HepG2 (cell line): Measurements from ENCODE around the gene TRRAP. TPM values are rescaled to one million over a fixed set of nuclear protein-coding genes. Genes with fewer than 3 reads are reported as not detected.

ENCODE experiments used
- DPF2 ChIP-seq: sonication (generic); formaldehyde crosslinking; IDR thresholded peaks from 2 replicates; pipeline ENCODE4 v1.4.0; 2020; ENCODE audit warnings: mild to moderate bottlenecking, low read depth, missing genetic modification reagents, borderline replicate concordance
- FLYWCH1 ChIP-seq: sonication (generic); formaldehyde crosslinking; IDR thresholded peaks from 2 replicates; pipeline ENCODE4 v1.8.1; 2023; ENCODE audit warnings: mild to moderate bottlenecking, missing genetic modification reagents
- MIER2 ChIP-seq: IDR thresholded peaks from 2 replicates; pipeline ENCODE4 v1.6.1; 2016; ENCODE audit warnings: missing biosample characterization, missing genetic modification reagents
- MXD4 ChIP-seq: IDR thresholded peaks from 2 replicates; pipeline ENCODE4 v1.6.1; 2016; ENCODE audit warnings: mild to moderate bottlenecking, missing biosample characterization, missing genetic modification reagents
- NFIC ChIP-seq: IDR thresholded peaks from 2 replicates; pipeline ENCODE4 v1.6.1; 2012; ENCODE audit warnings: mild to moderate bottlenecking, low read length, inconsistent platforms
- PCBP1 ChIP-seq: fragments of 200-400 bp; formaldehyde crosslinking; IDR thresholded peaks from 2 replicates; pipeline ENCODE4 v1.6.1; 2017; ENCODE audit warnings: mild to moderate bottlenecking, low read depth, low read length, borderline replicate concordance
- POLR2G ChIP-seq: fragments of 200-400 bp; formaldehyde crosslinking; IDR thresholded peaks from 2 replicates; pipeline ENCODE4 v1.6.1; 2018; ENCODE audit warnings: mild to moderate bottlenecking, low read depth, low read length, moderate library complexity
- REXO4 ChIP-seq: sonication (generic); formaldehyde crosslinking; IDR thresholded peaks from 2 replicates; pipeline ENCODE4 v1.8.0; 2022; ENCODE audit warnings: missing genetic modification reagents, mild to moderate bottlenecking, borderline replicate concordance
- SAP130 ChIP-seq: IDR thresholded peaks from 2 replicates; pipeline ENCODE4 v1.6.1; 2016; ENCODE audit warnings: low read depth
- ZFP37 ChIP-seq: sonication (generic); formaldehyde crosslinking; IDR thresholded peaks from 2 replicates; pipeline ENCODE4 v1.4.0; 2020; ENCODE audit warnings: missing genetic modification reagents, borderline replicate concordance
- ZNF138 ChIP-seq: sonication (generic); formaldehyde crosslinking; IDR thresholded peaks from 2 replicates; pipeline ENCODE4 v1.5.0; 2020; ENCODE audit warnings: mild to moderate bottlenecking, low read depth, missing genetic modification reagents
- ZNF331 ChIP-seq: sonication (generic); formaldehyde crosslinking; IDR thresholded peaks from 2 replicates; pipeline ENCODE4 v1.4.0; 2020; ENCODE audit warnings: missing genetic modification reagents
- ZNF451 ChIP-seq: sonication (generic); formaldehyde crosslinking; IDR thresholded peaks from 2 replicates; pipeline ENCODE4 v1.5.0; 2020; ENCODE audit warnings: mild to moderate bottlenecking, missing genetic modification reagents
- ZNF768 ChIP-seq: sonication (generic); formaldehyde crosslinking; IDR thresholded peaks from 2 replicates; pipeline ENCODE4 v1.4.0; 2020; ENCODE audit warnings: missing genetic modification reagents
- ZNF816 ChIP-seq: sonication (generic); formaldehyde crosslinking; IDR thresholded peaks from 2 replicates; pipeline ENCODE4 v1.8.0; 2022; ENCODE audit warnings: missing genetic modification reagents, mild to moderate bottlenecking, borderline replicate concordance
- ZSCAN20 ChIP-seq: sonication (generic); formaldehyde crosslinking; IDR thresholded peaks from 2 replicates; pipeline ENCODE4 v1.4.0; 2020; ENCODE audit warnings: missing genetic modification reagents, mild to moderate bottlenecking, borderline replicate concordance
- polyA plus RNA-seq, 8 experiments: library from polyadenylated mRNA; depleted of rRNA in 3 of 8; stranded (reverse) in 7 of 8; unstranded in 1 of 8; fragments of >200 nt; fragmentation: Illumina TruSeq in 4 of 8; extraction: Trizol in 4 of 8; gene quantifications; 2 replicates each; pipeline versions ENCODE4 v1.2.1 to v1.2.3, GENCODE V29; 2011 to 2016; ENCODE audit warnings: low read depth in 4 of 8, missing spikeins in 1 of 8, mixed read lengths in 1 of 8; ENCODE audit not compliant: insufficient read depth in 1 of 8
- total RNA-seq, 5 experiments: library from RNA; depleted of rRNA; stranded (reverse); fragments of >200 nt; fragmentation: Illumina TruSeq; extraction: Trizol; gene quantifications; 2 replicates each; pipeline ENCODE4 v1.2.3, GENCODE V29; 2016; ENCODE audit warnings: low read depth in 1 of 5
- TF ChIP-seq, protein P1 (sequence below): IDR thresholded peaks from 2 replicates; pipeline ENCODE4 v1.6.1; 2016; ENCODE audit warnings: low read depth, control low read depth
- TF ChIP-seq, protein P2 (sequence below): IDR thresholded peaks from 2 replicates; pipeline ENCODE4 v1.4.0; 2020; ENCODE audit warnings: mild to moderate bottlenecking, missing genetic modification reagents
- TF ChIP-seq, protein P3 (sequence below): sonication (generic); formaldehyde crosslinking; IDR thresholded peaks from 2 replicates; pipeline ENCODE4 v1.4.0; 2020; ENCODE audit warnings: missing genetic modification reagents
- TF ChIP-seq, protein P4 (sequence below): sonication (generic); formaldehyde crosslinking; IDR thresholded peaks from 2 replicates; pipeline ENCODE4 v1.9.0; 2022; ENCODE audit warnings: missing genetic modification reagents, mild to moderate bottlenecking, borderline replicate concordance

The TRRAP gene
- total and polyA plus RNA-seq, 2 of the 13 experiments (the other 11 are each of a cell fraction or from before 2014, with no cell fraction given), result 8.6 to 10.5 TPM

DNA sequence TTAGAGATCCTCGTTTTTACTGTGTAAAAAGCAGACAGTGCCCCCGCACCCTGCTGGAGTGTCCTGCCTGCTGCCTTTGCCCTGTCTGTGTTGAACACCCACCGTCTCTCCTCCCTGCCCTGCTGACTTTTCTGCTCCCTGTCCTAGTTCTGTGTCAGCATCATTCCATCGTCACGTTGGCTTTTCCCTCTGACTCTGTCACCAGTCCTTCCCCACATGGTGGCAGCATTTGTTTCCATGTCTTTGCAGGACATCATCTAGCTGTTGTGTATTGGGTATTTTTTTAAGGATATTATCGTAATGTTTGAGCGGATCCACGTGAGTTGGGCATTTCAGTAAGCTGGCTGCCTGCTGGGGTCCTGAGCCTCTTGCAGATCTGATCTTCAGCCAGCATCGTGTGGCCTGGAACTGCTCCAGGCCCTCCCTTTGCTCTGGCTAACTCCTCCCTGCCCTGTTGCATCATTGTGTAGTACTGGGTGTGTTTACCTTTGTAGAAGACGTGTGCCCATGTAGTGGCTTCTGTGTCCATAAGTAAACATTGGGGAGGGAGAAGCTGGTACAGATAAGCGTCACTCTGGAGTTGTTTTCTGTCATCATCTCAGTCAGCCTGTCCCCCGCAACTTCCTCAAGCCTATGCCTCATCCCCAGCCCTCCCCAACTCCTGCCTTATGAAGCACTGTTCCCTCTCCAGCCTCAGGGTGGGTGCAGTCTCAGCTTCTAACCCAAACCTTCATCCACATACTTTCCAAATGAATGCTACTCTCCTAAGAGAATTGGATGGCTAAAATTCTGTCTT, 44.3 kb downstream of the TRRAP start (continued):
- TF ChIP-seq ZFP37 (CRISPR knock-in tag), result no peak
- TF ChIP-seq SAP130 (CRISPR knock-in tag), result peak; percentile 83
- no peak for TF ChIP-seq MXD4 (CRISPR knock-in tag)
- TF ChIP-seq, protein P1, sequence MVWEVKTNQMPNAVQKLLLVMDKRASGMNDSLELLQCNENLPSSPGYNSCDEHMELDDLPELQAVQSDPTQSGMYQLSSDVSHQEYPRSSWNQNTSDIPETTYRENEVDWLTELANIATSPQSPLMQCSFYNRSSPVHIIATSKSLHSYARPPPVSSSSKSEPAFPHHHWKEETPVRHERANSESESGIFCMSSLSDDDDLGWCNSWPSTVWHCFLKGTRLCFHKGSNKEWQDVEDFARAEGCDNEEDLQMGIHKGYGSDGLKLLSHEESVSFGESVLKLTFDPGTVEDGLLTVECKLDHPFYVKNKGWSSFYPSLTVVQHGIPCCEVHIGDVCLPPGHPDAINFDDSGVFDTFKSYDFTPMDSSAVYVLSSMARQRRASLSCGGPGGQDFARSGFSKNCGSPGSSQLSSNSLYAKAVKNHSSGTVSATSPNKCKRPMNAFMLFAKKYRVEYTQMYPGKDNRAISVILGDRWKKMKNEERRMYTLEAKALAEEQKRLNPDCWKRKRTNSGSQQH, result peak; percentile 88
- TF ChIP-seq DPF2 (CRISPR knock-in tag), result no peak
- no peak for TF ChIP-seq FLYWCH1 (CRISPR knock-in tag)
- no peak; the same call in 1 of the 2 replicates for TF ChIP-seq NFIC
- TF ChIP-seq ZSCAN20 (CRISPR knock-in tag), result no peak
- TF ChIP-seq PCBP1, result no peak
- TF ChIP-seq, protein P2, sequence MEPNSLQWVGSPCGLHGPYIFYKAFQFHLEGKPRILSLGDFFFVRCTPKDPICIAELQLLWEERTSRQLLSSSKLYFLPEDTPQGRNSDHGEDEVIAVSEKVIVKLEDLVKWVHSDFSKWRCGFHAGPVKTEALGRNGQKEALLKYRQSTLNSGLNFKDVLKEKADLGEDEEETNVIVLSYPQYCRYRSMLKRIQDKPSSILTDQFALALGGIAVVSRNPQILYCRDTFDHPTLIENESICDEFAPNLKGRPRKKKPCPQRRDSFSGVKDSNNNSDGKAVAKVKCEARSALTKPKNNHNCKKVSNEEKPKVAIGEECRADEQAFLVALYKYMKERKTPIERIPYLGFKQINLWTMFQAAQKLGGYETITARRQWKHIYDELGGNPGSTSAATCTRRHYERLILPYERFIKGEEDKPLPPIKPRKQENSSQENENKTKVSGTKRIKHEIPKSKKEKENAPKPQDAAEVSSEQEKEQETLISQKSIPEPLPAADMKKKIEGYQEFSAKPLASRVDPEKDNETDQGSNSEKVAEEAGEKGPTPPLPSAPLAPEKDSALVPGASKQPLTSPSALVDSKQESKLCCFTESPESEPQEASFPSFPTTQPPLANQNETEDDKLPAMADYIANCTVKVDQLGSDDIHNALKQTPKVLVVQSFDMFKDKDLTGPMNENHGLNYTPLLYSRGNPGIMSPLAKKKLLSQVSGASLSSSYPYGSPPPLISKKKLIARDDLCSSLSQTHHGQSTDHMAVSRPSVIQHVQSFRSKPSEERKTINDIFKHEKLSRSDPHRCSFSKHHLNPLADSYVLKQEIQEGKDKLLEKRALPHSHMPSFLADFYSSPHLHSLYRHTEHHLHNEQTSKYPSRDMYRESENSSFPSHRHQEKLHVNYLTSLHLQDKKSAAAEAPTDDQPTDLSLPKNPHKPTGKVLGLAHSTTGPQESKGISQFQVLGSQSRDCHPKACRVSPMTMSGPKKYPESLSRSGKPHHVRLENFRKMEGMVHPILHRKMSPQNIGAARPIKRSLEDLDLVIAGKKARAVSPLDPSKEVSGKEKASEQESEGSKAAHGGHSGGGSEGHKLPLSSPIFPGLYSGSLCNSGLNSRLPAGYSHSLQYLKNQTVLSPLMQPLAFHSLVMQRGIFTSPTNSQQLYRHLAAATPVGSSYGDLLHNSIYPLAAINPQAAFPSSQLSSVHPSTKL (CRISPR knock-in tag), result peak; percentile 81
- no peak for TF ChIP-seq REXO4
- no peak for TF ChIP-seq ZNF816 (CRISPR knock-in tag)
- TF ChIP-seq ZNF451 (CRISPR knock-in tag), result no peak
- TF ChIP-seq POLR2G, result no peak
- TF ChIP-seq ZNF138 (CRISPR knock-in tag), result no peak
- TF ChIP-seq ZNF331 (CRISPR knock-in tag), result peak; percentile 50; the same call in 1 of the 2 replicates
- no peak for TF ChIP-seq ZNF768 (CRISPR knock-in tag)
- TF ChIP-seq MIER2 (CRISPR knock-in tag), result no peak
- TF ChIP-seq, protein P3, sequence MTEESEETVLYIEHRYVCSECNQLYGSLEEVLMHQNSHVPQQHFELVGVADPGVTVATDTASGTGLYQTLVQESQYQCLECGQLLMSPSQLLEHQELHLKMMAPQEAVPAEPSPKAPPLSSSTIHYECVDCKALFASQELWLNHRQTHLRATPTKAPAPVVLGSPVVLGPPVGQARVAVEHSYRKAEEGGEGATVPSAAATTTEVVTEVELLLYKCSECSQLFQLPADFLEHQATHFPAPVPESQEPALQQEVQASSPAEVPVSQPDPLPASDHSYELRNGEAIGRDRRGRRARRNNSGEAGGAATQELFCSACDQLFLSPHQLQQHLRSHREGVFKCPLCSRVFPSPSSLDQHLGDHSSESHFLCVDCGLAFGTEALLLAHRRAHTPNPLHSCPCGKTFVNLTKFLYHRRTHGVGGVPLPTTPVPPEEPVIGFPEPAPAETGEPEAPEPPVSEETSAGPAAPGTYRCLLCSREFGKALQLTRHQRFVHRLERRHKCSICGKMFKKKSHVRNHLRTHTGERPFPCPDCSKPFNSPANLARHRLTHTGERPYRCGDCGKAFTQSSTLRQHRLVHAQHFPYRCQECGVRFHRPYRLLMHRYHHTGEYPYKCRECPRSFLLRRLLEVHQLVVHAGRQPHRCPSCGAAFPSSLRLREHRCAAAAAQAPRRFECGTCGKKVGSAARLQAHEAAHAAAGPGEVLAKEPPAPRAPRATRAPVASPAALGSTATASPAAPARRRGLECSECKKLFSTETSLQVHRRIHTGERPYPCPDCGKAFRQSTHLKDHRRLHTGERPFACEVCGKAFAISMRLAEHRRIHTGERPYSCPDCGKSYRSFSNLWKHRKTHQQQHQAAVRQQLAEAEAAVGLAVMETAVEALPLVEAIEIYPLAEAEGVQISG (CRISPR knock-in tag), result no peak
- TF ChIP-seq, protein P4, sequence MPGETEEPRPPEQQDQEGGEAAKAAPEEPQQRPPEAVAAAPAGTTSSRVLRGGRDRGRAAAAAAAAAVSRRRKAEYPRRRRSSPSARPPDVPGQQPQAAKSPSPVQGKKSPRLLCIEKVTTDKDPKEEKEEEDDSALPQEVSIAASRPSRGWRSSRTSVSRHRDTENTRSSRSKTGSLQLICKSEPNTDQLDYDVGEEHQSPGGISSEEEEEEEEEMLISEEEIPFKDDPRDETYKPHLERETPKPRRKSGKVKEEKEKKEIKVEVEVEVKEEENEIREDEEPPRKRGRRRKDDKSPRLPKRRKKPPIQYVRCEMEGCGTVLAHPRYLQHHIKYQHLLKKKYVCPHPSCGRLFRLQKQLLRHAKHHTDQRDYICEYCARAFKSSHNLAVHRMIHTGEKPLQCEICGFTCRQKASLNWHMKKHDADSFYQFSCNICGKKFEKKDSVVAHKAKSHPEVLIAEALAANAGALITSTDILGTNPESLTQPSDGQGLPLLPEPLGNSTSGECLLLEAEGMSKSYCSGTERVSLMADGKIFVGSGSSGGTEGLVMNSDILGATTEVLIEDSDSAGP (CRISPR knock-in tag), result 0 out of 2 replicates have a peak, but pooled peaks have one; percentile 21
